Lung (tissue), 12 donors: ENCODE results near the gene ATP12A. TPM values are rescaled to one million over a fixed set of nuclear protein-coding genes. Genes with fewer than 3 reads are reported as not detected.

Experiments
- ATAC-seq: fragments of 200-7000 bp; cut with Tn5 transposase; one replicate; pipeline ENCODE4 v1.9.1; 2020; ENCODE audit warnings: moderate number of reproducible peaks; ENCODE audit not compliant: insufficient read depth, low FRiP score
- DNase-seq, 3 donors: peaks; one replicate each; pipeline ENCODE4 v3.0.0-alpha.2; 2013 to 2017
- H3K27ac ChIP-seq, 2 donors: one replicate each; pipeline ENCODE4 v1.5.1; 2013; ENCODE audit warnings: mild to moderate bottlenecking in 2 of 2, moderate library complexity in 2 of 2, control low read depth in 1 of 2, inconsistent platforms in 1 of 2, low read depth in 1 of 2, low read length in 1 of 2
- H3K27me3 ChIP-seq, 3 donors: one replicate each; pipeline ENCODE4 v1.5.1; 2013; ENCODE audit warnings: low read length in 2 of 3; ENCODE audit not compliant: control insufficient read depth in 3 of 3, insufficient read depth in 3 of 3
- H3K36me3 ChIP-seq, 4 donors: one replicate each; pipeline ENCODE4 v1.5.1; 2013; ENCODE audit warnings: low read length in 4 of 4, mild to moderate bottlenecking in 1 of 4, moderate library complexity in 1 of 4; ENCODE audit not compliant: control insufficient read depth in 4 of 4, insufficient read depth in 4 of 4
- H3K4me1 ChIP-seq, 5 donors: one replicate each; pipeline ENCODE4 v1.5.1; 2013; ENCODE audit warnings: low read length in 5 of 5, mild to moderate bottlenecking in 2 of 5, moderate library complexity in 1 of 5; ENCODE audit not compliant: control insufficient read depth in 5 of 5, insufficient read depth in 5 of 5
- H3K4me3 ChIP-seq: one replicate; pipeline ENCODE4 v1.5.1; 2013; ENCODE audit warnings: mild to moderate bottlenecking, control low read depth, moderate library complexity
- H3K9ac ChIP-seq, 2 donors: one replicate each; pipeline ENCODE4 v1.5.1; 2013; ENCODE audit warnings: low read length in 2 of 2, control low read depth in 1 of 2; ENCODE audit not compliant: insufficient read depth in 1 of 2
- H3K9me3 ChIP-seq, 4 donors: one replicate each; pipeline ENCODE4 v1.5.1; 2013; ENCODE audit warnings: low read length in 3 of 4, mild to moderate bottlenecking in 1 of 4, moderate library complexity in 1 of 4; ENCODE audit not compliant: control insufficient read depth in 4 of 4, insufficient read depth in 3 of 4
- WGBS, 2 donors: extraction: QIAGEN DNeasy Blood & Tissue Kit; methylation state at CpG; one replicate each; pipeline ENCODE4 v1.1.7; 2013; 5-methylcytosine and 5-hydroxymethylcytosine counted together
- polyA plus RNA-seq, 2 donors: library from polyadenylated mRNA; stranded (reverse); fragments of 200-250 nt; gene quantifications; one replicate each; pipeline ENCODE4 v1.2.1, GENCODE V29; 2013
- total RNA-seq, 2 donors: library from RNA; depleted of rRNA in 1 of 2; stranded (reverse); fragments of >200 nt in 1 of 2; gene quantifications; one replicate each; pipeline ENCODE4 v1.2.1, GENCODE V29; 2014 to 2021
- TF ChIP-seq, protein P1 (sequence below): IDR thresholded peaks from 2 replicates; pipeline ENCODE4 v1.5.1; 2012; ENCODE audit warnings: mild to moderate bottlenecking; ENCODE audit errors: control extremely low read depth, extremely low read depth
- donor health status: control.
- donor health status: control.
- donor health status: Bipolar disorder and iron deficiency.
- donor health status: healthy.
- donor health status: DM: yes; HTN: yes; CAD: no.

ATP12A gene
- total and polyA plus RNA-seq, 4 donors: 0.40 to 11.7 (median 2.2) TPM

DNA sequence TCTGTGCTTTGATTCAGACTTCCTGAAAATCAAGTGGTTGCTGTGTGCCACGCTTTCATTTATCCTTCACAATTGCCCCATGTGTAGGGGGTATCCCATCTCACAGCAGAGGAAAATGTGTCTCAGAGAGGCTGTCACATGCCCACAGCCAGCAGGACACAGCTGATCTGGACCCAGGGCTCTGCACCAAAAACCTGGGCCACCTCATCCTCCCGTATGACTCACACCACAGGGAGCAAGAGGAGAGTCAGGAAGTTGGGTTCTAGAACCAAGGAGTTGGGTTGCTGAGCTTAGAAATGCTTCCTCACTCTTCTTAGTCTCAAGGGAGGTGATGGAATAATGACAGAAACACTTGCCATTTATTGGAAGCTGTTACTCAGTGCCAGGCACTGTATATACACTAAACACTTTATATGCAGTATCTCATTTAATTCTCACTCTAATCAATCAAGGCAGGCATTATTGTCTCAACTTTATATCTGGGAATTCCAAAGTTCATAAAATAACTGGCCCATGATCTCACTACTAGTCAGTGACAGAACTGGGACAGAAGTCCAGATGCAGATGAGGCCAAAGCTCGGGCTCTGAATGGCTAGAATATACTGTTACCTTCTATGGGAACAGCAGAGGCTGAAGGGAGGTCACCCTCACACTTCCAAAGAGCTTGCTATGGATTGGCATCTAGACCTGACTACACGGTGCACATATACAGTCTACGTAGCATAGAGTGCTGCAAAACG is 47.7 kb upstream of the ATP12A start:
- H3K27ac ChIP-seq: no peak overlapping the region
- DNase-seq (no peak), ATAC-seq (no peak)
- WGBS, 2 donors: 86 to 87% methylated on average over 6 of the region's 6 CpGs
- H3K4me3 ChIP-seq: no peak overlapping the region
- TF ChIP-seq, protein P1, sequence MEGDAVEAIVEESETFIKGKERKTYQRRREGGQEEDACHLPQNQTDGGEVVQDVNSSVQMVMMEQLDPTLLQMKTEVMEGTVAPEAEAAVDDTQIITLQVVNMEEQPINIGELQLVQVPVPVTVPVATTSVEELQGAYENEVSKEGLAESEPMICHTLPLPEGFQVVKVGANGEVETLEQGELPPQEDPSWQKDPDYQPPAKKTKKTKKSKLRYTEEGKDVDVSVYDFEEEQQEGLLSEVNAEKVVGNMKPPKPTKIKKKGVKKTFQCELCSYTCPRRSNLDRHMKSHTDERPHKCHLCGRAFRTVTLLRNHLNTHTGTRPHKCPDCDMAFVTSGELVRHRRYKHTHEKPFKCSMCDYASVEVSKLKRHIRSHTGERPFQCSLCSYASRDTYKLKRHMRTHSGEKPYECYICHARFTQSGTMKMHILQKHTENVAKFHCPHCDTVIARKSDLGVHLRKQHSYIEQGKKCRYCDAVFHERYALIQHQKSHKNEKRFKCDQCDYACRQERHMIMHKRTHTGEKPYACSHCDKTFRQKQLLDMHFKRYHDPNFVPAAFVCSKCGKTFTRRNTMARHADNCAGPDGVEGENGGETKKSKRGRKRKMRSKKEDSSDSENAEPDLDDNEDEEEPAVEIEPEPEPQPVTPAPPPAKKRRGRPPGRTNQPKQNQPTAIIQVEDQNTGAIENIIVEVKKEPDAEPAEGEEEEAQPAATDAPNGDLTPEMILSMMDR: no peak
- H3K27me3 ChIP-seq: no peaks in the 10 kb centered on the region
- H3K36me3 ChIP-seq: no peaks in the 10 kb centered on the region
- no peaks in the 10 kb centered on the region for H3K9me3 ChIP-seq
- no peak overlapping the region for H3K9ac ChIP-seq
- peaks cover 0 to 4% (median 0%) of the 10 kb centered on the region in 5 donors for H3K4me1 ChIP-seq

DNA sequence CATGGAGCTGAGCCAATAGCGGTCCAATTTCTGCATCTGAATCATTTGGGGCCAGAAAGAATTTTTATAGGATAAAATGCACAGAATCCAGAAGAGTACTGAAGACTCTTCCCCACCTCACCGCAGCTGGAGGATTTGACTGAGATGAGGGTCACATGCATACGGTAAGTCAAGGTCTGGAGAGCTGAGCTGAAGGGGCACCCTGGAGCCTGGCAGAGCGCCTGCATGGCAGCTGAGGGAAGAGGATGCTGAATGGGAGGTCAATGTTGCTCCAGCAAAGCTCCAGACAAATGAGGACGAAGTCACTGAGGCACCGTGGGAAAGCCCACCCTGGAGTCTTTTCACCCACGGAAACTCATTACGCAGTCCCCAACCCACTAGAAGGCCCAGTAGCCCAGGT is 43.4 kb upstream of the ATP12A start:
- ATAC-seq: no peak
- no peak overlapping the region for H3K27ac ChIP-seq
- no peak overlapping the region for H3K4me3 ChIP-seq
- no peaks in the 10 kb centered on the region for H3K27me3 ChIP-seq
- TF ChIP-seq, protein P1: no peak
- no peaks in the 10 kb centered on the region for H3K36me3 ChIP-seq
- H3K4me1 ChIP-seq: peaks cover 0 to 6% (median 0%) of the 10 kb centered on the region in 5 donors
- no peaks in the 10 kb centered on the region for H3K9me3 ChIP-seq
- H3K9ac ChIP-seq: no peak overlapping the region
- 92 to 97% methylated on average over 8 of the region's 8 CpGs for WGBS, 2 donors
- no peak for DNase-seq

DNA sequence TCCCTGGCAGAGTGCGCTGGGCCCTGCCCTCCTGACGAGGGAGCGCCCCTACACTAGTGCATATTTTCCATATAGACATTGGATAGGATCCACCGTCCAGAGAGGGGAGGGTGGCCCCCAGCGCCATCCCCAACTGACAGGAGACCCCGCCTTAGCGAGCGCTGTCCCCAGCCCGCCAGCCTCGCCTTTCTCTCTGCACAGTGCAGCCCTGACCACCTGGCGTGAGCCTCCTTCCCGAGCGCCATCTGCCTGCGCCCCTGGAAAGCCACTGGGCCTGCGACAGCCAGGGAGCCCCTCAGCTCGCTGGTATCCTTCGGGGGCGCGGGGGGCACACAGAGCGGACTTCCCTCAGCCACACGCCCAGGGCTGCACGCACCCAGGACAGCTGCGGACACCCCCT is 42.1 kb upstream of the ATP12A start:
- Histone ChIP-seq H3K27ac (no peak overlapping the region), H3K9me3 (no peaks in the 10 kb centered on the region), H3K36me3 (no peaks in the 10 kb centered on the region), H3K9ac (no peak overlapping the region), H3K4me1 (peaks cover 0 to 6% (median 0%) of the 10 kb centered on the region in 5 donors), H3K4me3 (no peak overlapping the region), H3K27me3 (no peaks in the 10 kb centered on the region)
- no peak for ATAC-seq
- 72 to 73% methylated on average over 23 of the region's 23 CpGs for WGBS, 2 donors
- no peak for DNase-seq
- TF ChIP-seq, protein P1: no peak
